Measurements from ENCODE around the gene DGKZ. TPM values are rescaled to one million over a fixed set of nuclear protein-coding genes. Genes with fewer than 3 reads are reported as not detected.

DGKZ gene
- total and polyA plus RNA-seq, 2 donors from 2014 or later = 48.5 to 50.6 TPM

- Histone ChIP-seq H3K9me3 (ENCODE audit: control insufficient read depth in 2 of 3, insufficient read depth in 1 of 3, low read length in 3 of 3) (no peaks in the 10 kb centered on the region), H3K27me3 (ENCODE audit: control insufficient read depth, insufficient read depth, low read length) (no peaks in the 10 kb centered on the region), H3K36me3 (ENCODE audit: control insufficient read depth in 2 of 3, insufficient read depth in 3 of 3, low read length in 3 of 3) (peaks cover 0 to 7% (median 4%) of the 10 kb centered on the region in 3 donors), H3K4me1 (ENCODE audit: control insufficient read depth in 2 of 3, insufficient read depth in 2 of 3, low read depth in 1 of 3, low read length in 3 of 3) (peaks cover 0 to 31% (median 5%) of the 10 kb centered on the region in 3 donors), H3K4me3 (ENCODE audit: low read length in 3 of 3) (no peak overlapping the region), H3K27ac (ENCODE audit: low read depth in 2 of 2, low read length in 2 of 2) (no peak overlapping the region), H3K9ac (ENCODE audit: low read length in 3 of 3) (no peak overlapping the region)
- DNase-seq = peak in 1 of 5 donors; percentile 77
- no peak for FAIRE-seq
- intact Hi-C loops (cut with DNase I) = no loop called here
- TF ChIP-seq, protein P1, sequence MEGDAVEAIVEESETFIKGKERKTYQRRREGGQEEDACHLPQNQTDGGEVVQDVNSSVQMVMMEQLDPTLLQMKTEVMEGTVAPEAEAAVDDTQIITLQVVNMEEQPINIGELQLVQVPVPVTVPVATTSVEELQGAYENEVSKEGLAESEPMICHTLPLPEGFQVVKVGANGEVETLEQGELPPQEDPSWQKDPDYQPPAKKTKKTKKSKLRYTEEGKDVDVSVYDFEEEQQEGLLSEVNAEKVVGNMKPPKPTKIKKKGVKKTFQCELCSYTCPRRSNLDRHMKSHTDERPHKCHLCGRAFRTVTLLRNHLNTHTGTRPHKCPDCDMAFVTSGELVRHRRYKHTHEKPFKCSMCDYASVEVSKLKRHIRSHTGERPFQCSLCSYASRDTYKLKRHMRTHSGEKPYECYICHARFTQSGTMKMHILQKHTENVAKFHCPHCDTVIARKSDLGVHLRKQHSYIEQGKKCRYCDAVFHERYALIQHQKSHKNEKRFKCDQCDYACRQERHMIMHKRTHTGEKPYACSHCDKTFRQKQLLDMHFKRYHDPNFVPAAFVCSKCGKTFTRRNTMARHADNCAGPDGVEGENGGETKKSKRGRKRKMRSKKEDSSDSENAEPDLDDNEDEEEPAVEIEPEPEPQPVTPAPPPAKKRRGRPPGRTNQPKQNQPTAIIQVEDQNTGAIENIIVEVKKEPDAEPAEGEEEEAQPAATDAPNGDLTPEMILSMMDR (IDR thresholded peaks at IDR 0.05; ENCODE audit: borderline replicate concordance, extremely low read depth, insufficient read depth) = no peak
These were observed 19.0 kb downstream of the DGKZ start for GRCh38 chr11:46366260-46366659.

DNA sequence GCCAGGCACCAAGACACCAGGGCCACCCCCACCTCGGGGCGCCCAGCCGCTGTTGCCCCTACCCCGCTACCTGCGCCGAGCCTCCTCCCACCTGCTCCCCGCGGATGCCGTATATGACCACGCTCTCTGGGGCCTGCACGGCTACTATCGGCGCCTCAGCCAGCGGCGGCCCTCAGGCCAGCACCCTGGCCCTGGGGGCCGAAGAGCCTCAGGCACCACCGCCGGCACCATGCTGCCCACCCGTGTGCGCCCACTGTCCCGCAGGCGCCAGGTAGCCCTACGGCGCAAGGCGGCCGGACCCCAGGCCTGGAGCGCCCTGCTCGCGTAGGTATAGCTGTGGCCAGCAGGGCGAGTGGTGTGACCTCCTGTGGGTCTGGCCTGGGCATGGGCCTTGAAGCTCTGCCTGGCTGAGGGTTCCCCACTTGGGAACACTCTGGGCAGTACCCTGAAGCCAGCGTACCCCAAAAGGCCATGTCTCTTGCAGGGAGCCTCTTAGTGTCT, 19.4 kb downstream of the DGKZ start:
- H3K9me3 ChIP-seq (ENCODE audit: control insufficient read depth in 2 of 3, insufficient read depth in 1 of 3, low read length in 3 of 3) = no peaks in the 10 kb centered on the region
- H3K4me3 ChIP-seq (ENCODE audit: low read length in 3 of 3) = no peak overlapping the region
- DNase-seq (peak in 1 of 5 donors; percentile 68), FAIRE-seq (no peak)
- no peak overlapping the region for H3K27ac ChIP-seq (ENCODE audit: low read depth in 2 of 2, low read length in 2 of 2)
- no peak overlapping the region for H3K9ac ChIP-seq (ENCODE audit: low read length in 3 of 3)
- peaks cover 0 to 28% (median 5%) of the 10 kb centered on the region in 3 donors for H3K4me1 ChIP-seq (ENCODE audit: control insufficient read depth in 2 of 3, insufficient read depth in 2 of 3, low read depth in 1 of 3, low read length in 3 of 3)
- TF ChIP-seq, protein P1 (IDR thresholded peaks at IDR 0.05; ENCODE audit: borderline replicate concordance, extremely low read depth, insufficient read depth) = no peak
- H3K27me3 ChIP-seq (ENCODE audit: control insufficient read depth, insufficient read depth, low read length) = no peaks in the 10 kb centered on the region
- intact Hi-C loops (cut with DNase I) = no loop called here
- H3K36me3 ChIP-seq (ENCODE audit: control insufficient read depth in 2 of 3, insufficient read depth in 3 of 3, low read length in 3 of 3) = peaks cover 0 to 7% (median 4%) of the 10 kb centered on the region in 3 donors

- intact Hi-C loops (cut with DNase I) = no loop called here
- H3K9me3 ChIP-seq (ENCODE audit: control insufficient read depth in 2 of 3, insufficient read depth in 1 of 3, low read length in 3 of 3) = no peaks in the 10 kb centered on the region
- H3K27me3 ChIP-seq (ENCODE audit: control insufficient read depth, insufficient read depth, low read length) = no peaks in the 10 kb centered on the region
- H3K27ac ChIP-seq (ENCODE audit: low read depth in 2 of 2, low read length in 2 of 2) = no peak overlapping the region
- H3K4me3 ChIP-seq (ENCODE audit: low read length in 3 of 3) = no peak overlapping the region
- H3K4me1 ChIP-seq (ENCODE audit: control insufficient read depth in 2 of 3, insufficient read depth in 2 of 3, low read depth in 1 of 3, low read length in 3 of 3) = peaks cover 0 to 22% (median 5%) of the 10 kb centered on the region in 3 donors
- TF ChIP-seq, protein P1 (IDR thresholded peaks at IDR 0.05; ENCODE audit: borderline replicate concordance, extremely low read depth, insufficient read depth) = peak; percentile 80
- H3K36me3 ChIP-seq (ENCODE audit: control insufficient read depth in 2 of 3, insufficient read depth in 3 of 3, low read length in 3 of 3) = peaks cover 0 to 7% (median 4%) of the 10 kb centered on the region in 3 donors
- DNase-seq = peak in 4 of 5 donors; percentile 57 to 80 (median 74)
- FAIRE-seq = no peak
- no peak overlapping the region for H3K9ac ChIP-seq (ENCODE audit: low read length in 3 of 3)
These were observed 20.1 kb downstream of the DGKZ start for GRCh38 chr11:46367244-46367915.

Measured in kidney (tissue), 14 donors.